Activated CD4-positive, alpha-beta T cell treated with anti-CD3 and anti-CD28 coated beads, Interleukin-2, amount 50 U/mL, for 24 hours (primary cell): ENCODE data around the gene GPR84.
A peak's percentile ranks its signal among the peaks of the same experiment; 100 is the strongest.
"Not testable (repeated sequence)": the region's sequence is repeated elsewhere in the genome, so short reads cannot be mapped to it uniquely, and the experiment has no call there.

Source experiments
- DNase-seq, 2 donors: peaks; one replicate each; pipeline ENCODE4 v3.0.0-alpha.2; 2020; ENCODE audit warnings: low read depth in 1 of 2, low spot score in 1 of 2

The GPR84 gene

DNA sequence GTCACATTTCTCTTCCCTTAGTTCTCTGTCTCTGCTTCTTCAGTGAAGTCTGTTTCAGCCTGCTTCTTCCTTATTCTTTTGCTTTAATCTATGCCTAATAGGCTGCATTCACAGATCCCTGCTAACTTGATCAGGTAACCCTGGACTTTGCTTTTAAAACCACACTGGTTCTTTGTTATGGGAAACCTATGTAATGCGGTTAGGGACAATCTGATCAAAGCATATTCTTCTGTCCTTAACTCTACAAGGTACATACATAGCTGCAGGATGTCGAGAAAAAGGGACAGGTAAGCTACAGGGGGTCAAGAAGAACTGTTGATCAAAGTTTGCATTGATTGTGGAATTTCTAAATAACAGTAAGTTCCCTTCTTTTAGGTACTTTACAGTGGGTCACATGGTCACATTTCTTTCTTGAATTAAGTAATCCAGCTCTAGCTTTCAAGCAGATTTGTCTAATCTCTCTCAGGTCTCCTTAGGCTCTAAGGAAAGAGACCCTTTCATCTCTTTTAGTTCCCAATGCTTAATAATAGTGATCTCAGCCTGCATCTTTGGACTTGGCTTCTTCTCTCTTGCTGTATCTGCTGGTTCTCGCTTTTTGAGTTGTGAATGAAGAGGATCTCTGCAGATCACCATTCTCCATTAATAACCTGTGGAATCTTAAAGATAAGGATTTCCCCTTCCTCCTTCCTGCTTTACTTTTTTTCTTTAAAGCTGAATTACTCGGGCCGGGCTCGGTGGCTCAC lies 35.5 kb downstream of the GPR84 start:
- DNase-seq, result no peak

DNA sequence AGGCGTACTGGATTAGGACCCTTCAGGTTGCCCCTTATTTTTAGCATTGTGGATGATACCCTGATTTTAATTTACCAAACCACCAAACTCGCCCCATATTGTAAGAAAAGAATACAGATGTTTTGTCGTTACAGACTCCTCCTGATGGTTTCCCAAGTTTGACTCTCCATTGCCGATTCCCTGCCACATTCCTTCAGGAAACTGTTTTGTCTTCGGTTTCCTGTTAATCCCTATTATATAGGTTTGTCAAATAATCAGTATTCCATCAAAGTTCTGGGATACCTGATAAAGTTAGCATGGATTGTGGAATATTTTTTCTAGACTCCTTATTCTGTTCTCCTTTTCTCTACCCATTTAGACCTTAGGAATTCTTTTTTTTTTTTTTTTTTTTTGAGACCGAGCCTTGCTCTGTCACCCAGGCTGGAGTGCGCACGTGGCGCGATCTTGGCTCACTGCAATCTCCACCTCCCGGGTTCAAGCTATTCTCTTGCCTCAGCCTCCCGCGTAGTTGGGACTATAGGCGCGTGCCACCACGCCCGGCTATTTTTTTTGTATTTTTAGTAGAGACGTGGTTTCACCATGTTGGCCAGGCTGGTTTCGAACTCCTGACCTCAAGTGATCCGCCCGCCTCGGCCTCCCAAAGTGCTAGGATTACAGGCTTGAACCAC lies 38.7 kb downstream of the GPR84 start:
- not testable (repeated sequence) for DNase-seq

DNA sequence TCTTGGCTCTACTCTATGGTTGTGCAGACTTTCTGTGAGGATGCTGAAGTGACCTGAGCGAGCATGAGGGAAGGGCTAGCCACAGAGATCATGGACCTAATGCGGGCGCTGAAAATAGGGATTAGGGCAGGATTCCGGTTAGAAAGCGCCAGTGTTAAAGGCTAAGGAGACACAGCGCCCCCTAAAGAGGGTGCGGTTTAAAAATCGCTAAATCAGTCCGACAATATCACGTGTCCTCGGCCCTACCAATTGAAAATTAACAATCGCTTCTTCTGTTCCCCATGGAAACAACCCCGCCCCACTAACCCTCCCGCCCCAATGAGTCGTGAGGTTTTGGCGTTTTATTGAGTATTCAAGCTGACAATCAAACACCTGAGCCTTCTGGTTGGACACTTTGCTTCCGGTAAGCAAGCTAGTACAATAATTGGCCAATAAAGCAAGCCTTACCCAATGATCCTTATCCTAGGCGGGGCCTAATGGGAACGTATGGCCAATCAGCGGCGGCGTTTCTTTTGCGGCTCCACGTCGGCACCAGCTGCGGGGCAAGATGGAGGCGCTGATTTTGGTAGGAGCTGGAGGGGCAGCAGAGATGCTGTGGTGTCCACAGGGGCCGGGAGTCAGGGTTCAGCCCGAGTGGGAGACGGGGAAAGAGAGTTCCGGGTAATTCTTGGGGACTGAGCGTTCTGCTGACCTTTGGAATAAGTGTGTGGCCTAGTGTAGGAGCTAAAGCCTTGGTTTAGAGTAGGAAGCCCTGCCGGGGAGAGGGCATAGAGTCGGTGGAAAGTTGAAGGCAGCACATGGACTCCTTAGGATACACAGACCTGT lies 39.5 kb downstream of the GPR84 start, which contains the start of gene COPZ1:
Gene COPZ1, plus strand, starts transcription at position 515 of the 825 bp plus-strand sequence. Its CDS starts 33 bp downstream, at position 548.
- peak; percentile 81 to 95 for DNase-seq

DNA sequence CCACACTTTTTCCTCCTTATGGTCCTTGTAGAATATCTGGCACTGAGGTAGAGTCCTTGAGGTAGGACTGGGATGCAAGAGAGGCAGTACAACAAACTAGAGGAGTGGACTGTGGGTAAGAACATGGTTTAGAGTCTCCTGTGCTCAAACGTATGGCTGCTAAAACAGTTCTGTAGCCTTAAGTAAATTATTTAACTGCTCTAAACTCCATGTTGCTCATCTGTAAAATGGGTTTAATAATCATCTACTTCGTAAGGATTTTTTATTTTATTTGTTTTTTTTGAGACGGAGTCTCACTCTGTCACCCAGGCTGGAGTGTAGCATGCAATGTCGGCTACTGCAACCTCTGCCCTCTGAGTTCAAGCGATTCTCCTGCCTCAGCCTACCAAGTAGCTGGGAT lies 42.9 kb downstream of the GPR84 start:
- DNase-seq, result no peak
